Fibroblast of gingiva (primary cell): ENCODE measurements around the gene PUM2.

ENCODE experiments used
- DNase-seq: peaks from one replicate; pipeline ENCODE4 v3.0.0-alpha.2; 2011; ENCODE audit warnings: low read depth

Gene PUM2

DNA sequence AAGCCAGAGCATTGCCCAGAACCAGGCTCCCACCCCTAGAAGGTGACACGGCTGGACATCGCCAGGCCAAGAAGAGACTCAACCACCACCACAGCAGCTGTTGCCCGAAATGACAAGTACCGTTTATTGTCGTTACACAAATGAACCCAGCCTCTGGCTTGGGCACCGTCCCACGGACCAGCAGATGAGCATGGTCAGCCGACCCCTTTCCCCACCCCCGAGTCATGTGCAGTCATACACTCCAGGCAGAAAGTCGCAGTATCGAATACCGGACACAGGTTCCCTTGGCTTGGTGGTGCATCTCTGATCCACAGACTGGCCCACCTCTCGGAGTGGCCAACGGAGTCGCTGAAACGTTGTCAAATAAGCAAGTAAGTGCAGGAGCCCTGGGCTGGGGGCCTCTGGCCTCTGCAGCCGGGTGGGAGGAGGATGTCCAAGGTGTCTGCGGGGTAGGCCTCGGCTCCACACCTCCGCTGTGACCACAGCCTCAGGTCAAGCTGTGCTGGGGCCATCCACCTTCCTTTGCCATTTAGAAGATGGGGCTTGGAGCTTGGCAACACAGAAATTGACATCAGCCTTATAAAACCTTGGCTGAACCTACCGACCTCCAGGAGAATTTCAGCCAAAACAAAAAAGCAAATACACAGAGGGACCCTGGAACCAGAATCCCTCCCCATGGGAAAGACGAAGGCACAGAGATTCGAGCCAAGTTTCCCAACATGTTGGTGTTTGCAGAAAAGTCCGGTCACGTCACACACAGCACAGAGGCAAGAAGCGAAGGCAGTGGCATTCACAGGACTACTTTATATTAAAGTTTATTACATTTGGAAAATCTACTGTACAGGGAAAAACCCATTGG, 149.7 kb downstream of the PUM2 start:
- no peak for DNase-seq

DNA sequence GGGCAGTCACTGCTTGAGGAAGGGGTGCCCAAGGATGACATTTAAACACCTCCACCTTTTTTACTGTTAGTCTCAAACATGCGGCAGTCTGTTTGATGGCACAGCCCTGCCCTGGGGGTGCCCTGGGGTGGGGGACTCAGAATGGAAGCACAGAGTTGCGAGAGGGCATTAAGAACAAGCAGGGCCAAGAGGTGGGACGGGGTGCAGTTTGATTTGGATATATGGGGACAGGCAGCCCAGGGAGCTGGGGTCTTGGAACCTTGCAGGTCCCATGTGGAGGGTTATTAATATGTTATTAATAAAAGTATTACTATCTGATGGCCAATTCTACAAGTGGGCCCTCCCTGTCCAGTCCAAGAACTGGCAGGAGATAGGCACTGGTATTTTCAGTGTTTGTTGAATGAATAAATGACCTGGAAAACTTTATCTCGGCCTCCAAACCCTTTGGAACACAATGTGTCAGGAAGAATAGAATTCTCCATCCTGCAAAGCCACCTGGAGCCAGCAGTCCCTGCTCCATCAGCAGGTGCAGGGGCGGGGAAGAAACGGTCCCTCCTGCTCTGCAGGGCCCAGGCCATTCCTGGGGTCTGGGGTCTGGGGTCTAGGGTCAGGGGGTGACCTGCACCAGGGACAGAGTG, 150.9 kb downstream of the PUM2 start:
- DNase-seq, result no peak

DNA sequence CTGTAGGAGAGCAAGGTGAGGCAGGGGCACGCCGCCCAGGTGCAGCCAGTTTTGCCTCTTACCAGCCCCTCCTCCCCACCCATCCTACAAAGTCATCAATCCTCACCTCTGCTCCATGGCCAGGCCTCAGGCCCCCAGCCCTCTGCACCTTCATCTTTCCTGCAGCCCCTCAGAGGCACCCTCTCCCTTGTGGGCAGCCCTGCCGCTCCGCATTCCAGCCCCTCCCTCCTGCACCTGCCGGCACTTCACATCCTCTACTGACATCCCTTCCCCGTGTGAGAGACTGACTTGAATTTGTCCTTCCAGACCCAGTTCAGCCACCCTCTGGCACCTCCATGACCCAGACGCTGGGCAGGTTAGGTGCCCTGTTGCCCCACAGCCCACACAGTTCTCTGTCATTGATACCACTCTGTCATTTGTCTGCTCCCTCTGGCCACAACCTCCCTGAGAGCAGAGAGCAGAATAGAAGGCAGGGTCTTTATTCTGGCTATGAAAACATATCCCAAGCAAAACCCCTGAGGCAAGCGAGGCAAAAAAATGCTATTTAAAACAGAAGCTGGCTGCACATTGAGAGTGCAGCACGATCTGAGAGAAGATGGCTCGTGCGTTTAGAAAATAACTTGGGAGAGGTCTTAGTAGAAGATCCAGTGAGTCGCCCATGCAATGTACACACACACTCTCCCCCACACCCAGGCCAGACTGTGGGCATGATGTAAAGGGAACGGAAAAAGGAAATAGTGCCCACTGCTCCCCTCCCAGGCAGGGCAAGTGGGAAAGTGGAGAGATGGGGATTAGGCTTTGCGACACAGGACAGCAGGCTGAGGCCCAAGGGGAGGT, 151.6 kb downstream of the PUM2 start:
- DNase-seq, result no peak
